Gastrocnemius medialis (tissue), 4 donors: ENCODE results near the gene USH2A. TPM values are rescaled to one million over a fixed set of nuclear protein-coding genes. Genes with fewer than 3 reads are reported as not detected.
"Not testable (repeated sequence)": the region's sequence is repeated elsewhere in the genome, so short reads cannot be mapped to it uniquely, and the experiment has no call there.

Experiments
- ATAC-seq, 2 donors: fragments of 150-250 bp; one replicate each; pipeline ENCODE4 v1.9.1; 2016
- DNase-seq, 2 donors: peaks; one replicate each; pipeline ENCODE4 v3.0.0-alpha.2; 2019
- H3K27ac ChIP-seq, 4 donors: fragments of 200-600 bp; sonication (generic); 1 replicate in 1 of 4; 2 replicates in 3 of 4; pipeline ENCODE4 v1.5.1; 2016 to 2018; ENCODE audit warnings: mild to moderate bottlenecking in 2 of 4, moderate library complexity in 1 of 4
- H3K27me3 ChIP-seq, 3 donors: fragments of 200-600 bp; sonication (generic) in 2 of 3; 1 replicate in 1 of 3; 2 replicates in 2 of 3; pipeline versions ENCODE4 v1.5.1 to v1.6.0; 2016 to 2019; ENCODE audit warnings: mild to moderate bottlenecking in 1 of 3, moderate library complexity in 1 of 3
- H3K36me3 ChIP-seq, 2 donors: fragments of 200-600 bp; sonication (generic) in 1 of 2; one replicate each; pipeline ENCODE4 v1.5.1; 2017 to 2018
- H3K4me1 ChIP-seq, 2 donors: fragments of 200-600 bp; sonication (generic) in 1 of 2; one replicate each; pipeline ENCODE4 v1.5.1; 2016 to 2017; ENCODE audit warnings: mild to moderate bottlenecking in 2 of 2
- H3K4me3 ChIP-seq, 4 donors: fragments of 200-600 bp; sonication (generic) in 3 of 4; 1 replicate in 1 of 4; 2 replicates in 3 of 4; pipeline ENCODE4 v1.5.1; 2016 to 2019; ENCODE audit warnings: mild to moderate bottlenecking in 2 of 4
- H3K9me3 ChIP-seq, 3 donors: fragments of 200-600 bp; sonication (generic) in 2 of 3; 1 replicate in 1 of 3; 2 replicates in 2 of 3; pipeline ENCODE4 v1.5.1; 2016 to 2019
- POLR2A ChIP-seq, 2 donors: fragments of 450-650 bp; IDR thresholded peaks; one replicate each; pipeline ENCODE4 v1.6.1; 2017; ENCODE audit warnings: antibody characterized with exemption in 2 of 2, mild to moderate bottlenecking in 2 of 2, moderate library complexity in 2 of 2
- in situ Hi-C, 4 donors: fragments of 200-750 bp; cut with MboI; loops; one replicate each; pipeline versions ENCODE4 v1.15.0 to v1.8.0; 2017; ENCODE audit warnings: low sequenced_read_pairs in 4 of 4
- intact Hi-C: fragments of 100-400 bp; cut with DNase I; formaldehyde crosslinking; loops from one replicate; pipeline ENCODE4 v1.15.1; 2023; ENCODE audit warnings: low total_unique reads
- total RNA-seq, 4 donors: library from RNA; depleted of rRNA; stranded (reverse); fragments of >200 nt; gene quantifications; one replicate each; pipeline versions ENCODE4 v1.1.0 to v1.2.3, GENCODE V29; 2016
- TF ChIP-seq, protein P1 (sequence below), 5 experiments: fragments of 450-650 bp in 3 of 5; fragments of 200-600 bp in 2 of 5; sonication (generic) in 2 of 5; IDR thresholded peaks in 4 of 5; conservative IDR thresholded peaks in 1 of 5; 1 replicate in 4 of 5; 2 replicates in 1 of 5; pipeline ENCODE4 v1.5.1; 2016 to 2019; ENCODE audit warnings: antibody characterized with exemption in 5 of 5, mild to moderate bottlenecking in 3 of 5, moderate library complexity in 3 of 5

The USH2A gene
- total RNA-seq, 4 donors from 2014 or later = 0.02 TPM; not detected in 3

DNA sequence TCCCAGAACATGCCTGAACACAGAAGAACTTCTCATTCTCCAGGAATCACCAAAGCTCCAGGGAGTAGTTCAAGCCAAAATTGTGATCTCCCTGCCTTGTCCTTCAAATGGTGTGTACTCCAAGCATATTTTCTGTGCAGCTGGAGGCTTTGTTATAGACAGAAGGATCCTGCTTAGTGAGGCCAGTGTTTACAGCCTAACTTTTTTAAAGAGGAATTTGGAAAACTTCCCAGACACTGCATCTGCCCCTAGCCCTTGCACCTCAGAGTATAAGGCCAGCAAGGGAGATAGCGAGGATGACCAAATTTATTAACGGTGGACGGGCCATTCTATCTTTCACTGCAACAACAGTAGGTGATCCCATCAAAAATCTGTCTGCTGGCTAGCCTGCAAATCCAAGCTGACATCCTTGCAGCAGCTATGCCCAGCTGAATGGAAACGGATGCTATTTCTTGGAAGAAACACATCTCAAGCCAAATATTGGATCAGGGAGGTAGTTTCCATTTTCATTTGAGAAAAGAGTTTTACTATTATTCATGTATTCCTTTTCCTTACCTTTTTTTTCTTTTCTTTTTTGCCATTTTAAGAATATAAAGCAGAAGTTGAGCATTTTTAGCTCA, 249.8 kb downstream of the USH2A start:
- intact Hi-C loops (no loop called here), in situ Hi-C loops (no loop called here)
- no peak overlapping the region for H3K4me3 ChIP-seq
- DNase-seq = no peak
- TF ChIP-seq, protein P1, sequence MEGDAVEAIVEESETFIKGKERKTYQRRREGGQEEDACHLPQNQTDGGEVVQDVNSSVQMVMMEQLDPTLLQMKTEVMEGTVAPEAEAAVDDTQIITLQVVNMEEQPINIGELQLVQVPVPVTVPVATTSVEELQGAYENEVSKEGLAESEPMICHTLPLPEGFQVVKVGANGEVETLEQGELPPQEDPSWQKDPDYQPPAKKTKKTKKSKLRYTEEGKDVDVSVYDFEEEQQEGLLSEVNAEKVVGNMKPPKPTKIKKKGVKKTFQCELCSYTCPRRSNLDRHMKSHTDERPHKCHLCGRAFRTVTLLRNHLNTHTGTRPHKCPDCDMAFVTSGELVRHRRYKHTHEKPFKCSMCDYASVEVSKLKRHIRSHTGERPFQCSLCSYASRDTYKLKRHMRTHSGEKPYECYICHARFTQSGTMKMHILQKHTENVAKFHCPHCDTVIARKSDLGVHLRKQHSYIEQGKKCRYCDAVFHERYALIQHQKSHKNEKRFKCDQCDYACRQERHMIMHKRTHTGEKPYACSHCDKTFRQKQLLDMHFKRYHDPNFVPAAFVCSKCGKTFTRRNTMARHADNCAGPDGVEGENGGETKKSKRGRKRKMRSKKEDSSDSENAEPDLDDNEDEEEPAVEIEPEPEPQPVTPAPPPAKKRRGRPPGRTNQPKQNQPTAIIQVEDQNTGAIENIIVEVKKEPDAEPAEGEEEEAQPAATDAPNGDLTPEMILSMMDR (IDR thresholded peaks at IDR 0.05 in 4 of 5, conservative IDR thresholded peaks at IDR 0.05 in 1 of 5) = no peak
- TF ChIP-seq POLR2A (IDR thresholded peaks at IDR 0.05) = no peak
- no peaks in the 10 kb centered on the region for H3K27me3 ChIP-seq
- H3K4me1 ChIP-seq = no peaks in the 10 kb centered on the region
- ATAC-seq = no peak
- no peaks in the 10 kb centered on the region for H3K36me3 ChIP-seq
- no peaks in the 10 kb centered on the region for H3K9me3 ChIP-seq
- H3K27ac ChIP-seq = no peak overlapping the region

DNA sequence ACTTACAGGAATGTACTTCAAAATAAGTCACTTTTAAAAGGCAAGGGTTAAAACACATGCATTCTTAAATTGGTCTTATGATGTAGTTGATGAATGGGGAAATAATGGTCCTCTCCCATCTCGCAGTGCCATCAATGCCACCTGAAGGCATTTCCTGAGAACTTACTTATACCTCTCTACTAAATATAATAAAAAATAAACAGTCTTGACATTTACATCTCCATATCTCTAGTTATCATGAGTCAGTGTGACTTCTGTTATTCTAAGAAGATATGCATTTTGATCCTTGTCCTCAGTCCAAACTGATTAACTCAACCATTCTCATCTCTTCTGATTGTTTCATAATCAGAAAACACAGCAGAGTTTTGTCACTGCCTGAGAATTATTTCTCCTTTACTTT, 253.9 kb downstream of the USH2A start:
- Histone ChIP-seq H3K9me3 (no peaks in the 10 kb centered on the region), H3K36me3 (no peaks in the 10 kb centered on the region), H3K4me1 (no peaks in the 10 kb centered on the region), H3K27me3 (no peaks in the 10 kb centered on the region), H3K27ac (no peak overlapping the region), H3K4me3 (no peak overlapping the region)
- in situ Hi-C loops (no loop called here), intact Hi-C loops (no loop called here)
- TF ChIP-seq POLR2A (IDR thresholded peaks at IDR 0.05) = no peak
- TF ChIP-seq, protein P1 (IDR thresholded peaks at IDR 0.05 in 4 of 5, conservative IDR thresholded peaks at IDR 0.05 in 1 of 5) = no peak
- ATAC-seq = no peak
- DNase-seq = no peak

DNA sequence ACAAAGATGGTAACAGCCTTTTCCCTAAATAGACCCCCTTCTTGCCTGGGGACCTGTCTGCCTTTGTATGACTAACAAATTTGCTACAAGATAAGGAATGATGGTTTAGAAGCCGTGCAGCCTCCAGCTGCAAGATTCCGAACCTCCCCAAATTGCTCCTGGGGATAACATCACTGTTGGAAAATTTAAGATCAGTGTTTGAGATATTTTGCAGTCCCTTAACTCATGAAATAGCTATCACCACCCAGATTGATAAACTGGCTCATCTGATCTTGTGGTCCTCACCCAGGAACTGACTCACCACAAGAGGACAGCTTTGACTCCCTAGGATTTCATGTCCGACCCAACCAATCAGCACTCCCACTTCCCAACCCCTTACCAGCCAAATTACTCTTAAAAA, 254.7 kb downstream of the USH2A start:
- H3K27ac ChIP-seq = no peak overlapping the region
- ATAC-seq (no peak), DNase-seq (no peak)
- no peaks in the 10 kb centered on the region for H3K27me3 ChIP-seq
- in situ Hi-C loops = no loop called here
- no peak overlapping the region for H3K4me3 ChIP-seq
- no peaks in the 10 kb centered on the region for H3K9me3 ChIP-seq
- H3K36me3 ChIP-seq = no peaks in the 10 kb centered on the region
- no peak for TF ChIP-seq POLR2A (IDR thresholded peaks at IDR 0.05)
- TF ChIP-seq, protein P1 (IDR thresholded peaks at IDR 0.05 in 4 of 5, conservative IDR thresholded peaks at IDR 0.05 in 1 of 5) = no peak
- no peaks in the 10 kb centered on the region for H3K4me1 ChIP-seq
- intact Hi-C loops = no loop called here

DNA sequence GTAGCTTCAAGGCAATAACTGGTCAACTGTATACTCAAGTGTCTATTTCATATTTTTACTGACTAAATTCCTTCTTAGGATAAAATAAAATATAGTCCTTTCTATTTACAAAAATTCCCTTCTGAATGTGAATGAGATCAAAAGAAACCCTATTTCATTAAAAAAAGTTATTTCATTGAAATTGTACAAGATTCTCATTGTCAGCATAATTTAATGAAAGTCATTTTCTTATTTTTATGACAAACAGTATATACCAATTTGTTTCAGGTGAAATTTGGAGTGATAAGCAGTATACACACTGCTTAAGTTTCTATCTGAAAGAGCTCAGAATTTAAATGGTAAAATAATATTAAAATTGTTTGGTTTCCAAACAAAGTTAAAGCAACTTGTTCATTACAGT, 269.2 kb downstream of the USH2A start:
- Histone ChIP-seq H3K4me1 (no peaks in the 10 kb centered on the region), H3K36me3 (no peaks in the 10 kb centered on the region), H3K27me3 (no peaks in the 10 kb centered on the region), H3K27ac (no peak overlapping the region), H3K4me3 (no peak overlapping the region), H3K9me3 (no peaks in the 10 kb centered on the region)
- in situ Hi-C loops (no loop called here), intact Hi-C loops (no loop called here)
- TF ChIP-seq, protein P1 (IDR thresholded peaks at IDR 0.05 in 4 of 5, conservative IDR thresholded peaks at IDR 0.05 in 1 of 5) = no peak
- TF ChIP-seq POLR2A (IDR thresholded peaks at IDR 0.05) = no peak
- no peak for ATAC-seq
- DNase-seq = no peak

DNA sequence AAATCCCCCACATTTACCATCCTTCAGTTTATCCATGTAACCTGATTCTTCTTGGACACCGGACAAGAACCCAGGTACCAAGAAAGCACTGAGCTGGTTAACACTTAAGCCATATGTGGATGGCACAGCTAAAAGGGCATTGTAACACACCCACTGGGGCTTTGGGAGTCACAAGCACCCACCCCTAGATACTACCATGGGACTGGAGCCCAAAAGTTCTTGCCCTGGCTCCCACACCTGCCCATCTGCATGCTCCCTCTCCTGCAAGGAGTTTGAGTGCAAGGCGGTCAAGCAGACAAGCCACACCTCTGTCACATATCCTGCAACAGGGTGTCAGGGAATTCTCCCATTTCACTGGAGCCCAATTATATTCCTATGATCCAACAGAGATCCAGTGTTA, 270.1 kb downstream of the USH2A start:
- in situ Hi-C loops = no loop called here
- H3K36me3 ChIP-seq = no peaks in the 10 kb centered on the region
- no peaks in the 10 kb centered on the region for H3K9me3 ChIP-seq
- TF ChIP-seq, protein P1 (IDR thresholded peaks at IDR 0.05 in 4 of 5, conservative IDR thresholded peaks at IDR 0.05 in 1 of 5) = no peak
- TF ChIP-seq POLR2A (IDR thresholded peaks at IDR 0.05) = no peak
- ATAC-seq = no peak
- no peak overlapping the region for H3K4me3 ChIP-seq
- no peaks in the 10 kb centered on the region for H3K4me1 ChIP-seq
- intact Hi-C loops = no loop called here
- DNase-seq = no peak
- no peaks in the 10 kb centered on the region for H3K27me3 ChIP-seq
- H3K27ac ChIP-seq = no peak overlapping the region

DNA sequence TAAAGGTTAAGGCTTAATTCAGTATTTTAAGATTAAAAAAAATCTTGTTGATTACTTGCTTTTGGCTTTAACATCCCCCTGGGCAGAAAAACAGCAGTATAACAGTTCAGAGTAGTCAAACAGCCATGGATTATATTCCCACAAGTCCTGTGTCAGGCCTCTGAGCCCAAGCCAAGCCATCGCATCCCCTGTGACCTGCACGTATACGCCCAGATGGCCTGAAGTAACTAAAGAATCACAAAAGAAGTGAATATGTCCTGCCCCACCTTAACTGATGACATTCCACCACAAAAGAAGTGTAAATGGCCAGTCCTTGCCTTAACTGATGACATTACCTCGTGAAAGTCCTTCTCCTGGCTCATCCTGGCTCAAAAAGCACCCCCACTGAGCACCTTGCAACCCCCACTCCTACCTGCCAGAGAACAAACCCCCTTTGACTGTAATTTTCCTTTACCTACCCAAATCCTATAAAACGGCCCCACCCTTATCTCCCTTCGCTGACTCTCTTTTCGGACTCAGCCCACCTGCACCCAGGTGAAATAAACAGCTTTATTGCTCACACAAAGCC, 277.7 kb downstream of the USH2A start:
- H3K4me3 ChIP-seq, H3K4me1 ChIP-seq, intact Hi-C loops, ATAC-seq, H3K36me3 ChIP-seq, DNase-seq, H3K27me3 ChIP-seq, H3K9me3 ChIP-seq, H3K27ac ChIP-seq, in situ Hi-C loops: not testable (repeated sequence)
